AG04450 (cell line): ENCODE data around the gene HMGN5. TPM values are rescaled to one million over a fixed set of nuclear protein-coding genes. Genes with fewer than 3 reads are reported as not detected.

Experiments
- CTCF ChIA-PET: fragments of 300-600, 350-600 bp; formaldehyde crosslinking; extraction: SDS; loops from one replicate; lab custom pipeline; 2022; ENCODE audit warnings: antibody characterized with exemption, inconsistent platforms; lab: Charles Lee
- POLR2A ChIA-PET: fragments of 350-600 bp; formaldehyde crosslinking; extraction: SDS; loops from one replicate; lab custom pipeline; 2021; ENCODE audit warnings: antibody characterized with exemption, inconsistent platforms; lab: Yijun Ruan, JAX
- DNase-seq: peaks from one replicate; pipeline ENCODE4 v3.0.0-alpha.2; 2011; ENCODE audit warnings: low read depth, low spot score
- H3K27ac ChIP-seq: one replicate; pipeline ENCODE4 v1.5.1; 2012; ENCODE audit warnings: low read depth, low read length, control low read depth
- H3K27me3 ChIP-seq: one replicate; pipeline ENCODE4 v1.6.0; 2012; ENCODE audit warnings: low read length; ENCODE audit not compliant: control insufficient read depth, insufficient read depth
- H3K4me3 ChIP-seq: 2 replicates; pipeline ENCODE4 v1.5.1; 2011; ENCODE audit warnings: mild to moderate bottlenecking, low read depth, low read length, control low read depth
- H3K9me3 ChIP-seq: 2 replicates; pipeline ENCODE4 v1.5.1; 2012; ENCODE audit warnings: low read length; ENCODE audit not compliant: control insufficient read depth, insufficient read depth
- polyA minus RNA-seq: library from RNA; depleted of rRNA, polyadenylated mRNA; stranded (reverse); fragments of >200 nt; gene quantifications from 2 replicates; pipeline ENCODE4 v1.2.3, GENCODE V29; 2011; rRNA and poly(A)+ RNA removed
- polyA plus RNA-seq: library from polyadenylated mRNA; depleted of rRNA; stranded (reverse); fragments of >200 nt; gene quantifications from 2 replicates; pipeline ENCODE4 v1.2.3, GENCODE V29; 2011; rRNA removed
- TF ChIP-seq, protein P1 (sequence below): IDR thresholded peaks from 2 replicates; pipeline ENCODE4 v1.5.1; 2011; ENCODE audit warnings: low read depth, low read length, control low read depth, inconsistent platforms

The HMGN5 gene, protein sequence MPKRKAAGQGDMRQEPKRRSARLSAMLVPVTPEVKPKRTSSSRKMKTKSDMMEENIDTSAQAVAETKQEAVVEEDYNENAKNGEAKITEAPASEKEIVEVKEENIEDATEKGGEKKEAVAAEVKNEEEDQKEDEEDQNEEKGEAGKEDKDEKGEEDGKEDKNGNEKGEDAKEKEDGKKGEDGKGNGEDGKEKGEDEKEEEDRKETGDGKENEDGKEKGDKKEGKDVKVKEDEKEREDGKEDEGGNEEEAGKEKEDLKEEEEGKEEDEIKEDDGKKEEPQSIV
- polyA plus RNA-seq (3.6 and 3.7 TPM in 2 replicates), polyA minus RNA-seq (1.0 TPM in 1 of 2 replicates, not detected in the other)

DNA sequence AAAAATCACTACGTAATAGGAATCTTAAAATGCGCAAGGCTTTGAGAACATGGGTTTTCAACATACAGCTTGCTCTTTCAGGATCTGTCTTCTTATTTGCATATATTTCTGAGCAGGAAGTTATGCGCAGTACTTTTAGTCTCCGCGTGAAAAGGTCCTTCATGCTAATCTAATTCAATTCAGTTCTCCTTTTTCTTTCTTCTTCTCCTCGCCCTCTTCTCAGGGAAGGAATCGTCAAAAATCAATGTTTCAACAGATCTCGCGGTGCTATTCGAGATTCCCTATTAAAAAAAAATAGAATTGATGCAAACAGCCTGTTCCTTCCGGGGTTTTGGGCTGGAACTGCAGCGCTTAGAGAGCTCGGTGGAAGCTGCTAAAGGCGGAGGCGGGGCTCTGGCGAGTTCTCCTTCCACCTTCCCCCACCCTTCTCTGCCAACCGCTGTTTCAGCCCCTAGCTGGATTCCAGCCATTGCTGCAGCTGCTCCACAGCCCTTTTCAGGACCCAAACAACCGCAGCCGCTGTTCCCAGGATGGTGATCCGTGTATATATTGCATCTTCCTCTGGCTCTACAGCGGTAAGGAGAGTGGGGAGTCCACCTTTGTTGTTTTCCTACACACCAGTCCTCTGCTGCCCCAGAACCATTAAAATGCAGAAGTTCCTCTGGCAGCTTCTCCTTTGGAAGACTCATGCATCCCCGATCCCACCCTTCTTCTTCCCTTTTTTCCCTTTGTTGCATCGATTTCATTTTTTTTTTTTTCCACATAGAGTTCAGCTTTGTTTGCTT is at the start of gene HMGN5, which contains the start of gene SH3BGRL:
Gene HMGN5, minus strand, starts transcription at position 243 of the 785 bp plus-strand sequence. CDS start 80,364 bp downstream, outside the sequence.
Gene SH3BGRL, plus strand, starts transcription at position 432 of the 785 bp plus-strand sequence. Its CDS starts 99 bp downstream, at position 531.
- Histone ChIP-seq H3K27ac (peak within 1 kb of the TSS; percentile 90), H3K27me3 (no peaks in the 10 kb centered on the region), H3K4me3 (peak within 1 kb of the TSS; percentile 73), H3K9me3 (no peaks in the 10 kb centered on the region)
- POLR2A ChIA-PET: interaction anchor here (0.6 to 1.6 kb wide), 5 partner anchors 57 to 180 kb away, joined by 3 to 5 read pairs (median 5); no protein-coding TSS in a partner anchor
- CTCF ChIA-PET: interaction anchor here (2.0 kb wide), 1 partner anchor 175 kb away, joined by 8 read pairs; no protein-coding TSS in a partner anchor
- DNase-seq: peak; percentile 73
- TF ChIP-seq, protein P1, sequence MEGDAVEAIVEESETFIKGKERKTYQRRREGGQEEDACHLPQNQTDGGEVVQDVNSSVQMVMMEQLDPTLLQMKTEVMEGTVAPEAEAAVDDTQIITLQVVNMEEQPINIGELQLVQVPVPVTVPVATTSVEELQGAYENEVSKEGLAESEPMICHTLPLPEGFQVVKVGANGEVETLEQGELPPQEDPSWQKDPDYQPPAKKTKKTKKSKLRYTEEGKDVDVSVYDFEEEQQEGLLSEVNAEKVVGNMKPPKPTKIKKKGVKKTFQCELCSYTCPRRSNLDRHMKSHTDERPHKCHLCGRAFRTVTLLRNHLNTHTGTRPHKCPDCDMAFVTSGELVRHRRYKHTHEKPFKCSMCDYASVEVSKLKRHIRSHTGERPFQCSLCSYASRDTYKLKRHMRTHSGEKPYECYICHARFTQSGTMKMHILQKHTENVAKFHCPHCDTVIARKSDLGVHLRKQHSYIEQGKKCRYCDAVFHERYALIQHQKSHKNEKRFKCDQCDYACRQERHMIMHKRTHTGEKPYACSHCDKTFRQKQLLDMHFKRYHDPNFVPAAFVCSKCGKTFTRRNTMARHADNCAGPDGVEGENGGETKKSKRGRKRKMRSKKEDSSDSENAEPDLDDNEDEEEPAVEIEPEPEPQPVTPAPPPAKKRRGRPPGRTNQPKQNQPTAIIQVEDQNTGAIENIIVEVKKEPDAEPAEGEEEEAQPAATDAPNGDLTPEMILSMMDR: no peak

DNA sequence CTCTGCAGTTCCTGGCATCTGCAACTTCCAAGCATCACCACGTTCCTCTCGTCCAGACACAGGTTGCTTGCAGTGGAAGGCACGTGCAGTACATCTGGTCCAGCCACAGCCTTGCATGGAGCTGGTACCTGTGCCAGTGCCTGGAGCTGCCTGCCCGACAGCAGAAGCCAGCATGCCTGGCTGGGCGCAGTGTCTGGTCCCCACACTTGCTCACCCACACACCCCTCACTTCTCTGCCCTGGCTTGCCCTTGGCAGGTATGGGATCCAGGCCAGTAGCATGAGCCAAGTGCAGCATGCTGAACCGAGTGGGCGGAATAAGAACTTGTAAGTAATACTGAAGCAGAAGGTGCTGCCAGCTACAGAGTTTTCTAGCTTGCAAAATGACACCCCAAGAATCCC is 40.0 kb upstream of the HMGN5 start:
- Histone ChIP-seq H3K27ac (no peak overlapping the region), H3K9me3 (peaks cover 13% of the 10 kb centered on the region), H3K4me3 (no peak overlapping the region), H3K27me3 (no peaks in the 10 kb centered on the region)
- ChIA-PET POLR2A (no interaction called here), CTCF (no interaction called here)
- TF ChIP-seq, protein P1: no peak
- no peak for DNase-seq

DNA sequence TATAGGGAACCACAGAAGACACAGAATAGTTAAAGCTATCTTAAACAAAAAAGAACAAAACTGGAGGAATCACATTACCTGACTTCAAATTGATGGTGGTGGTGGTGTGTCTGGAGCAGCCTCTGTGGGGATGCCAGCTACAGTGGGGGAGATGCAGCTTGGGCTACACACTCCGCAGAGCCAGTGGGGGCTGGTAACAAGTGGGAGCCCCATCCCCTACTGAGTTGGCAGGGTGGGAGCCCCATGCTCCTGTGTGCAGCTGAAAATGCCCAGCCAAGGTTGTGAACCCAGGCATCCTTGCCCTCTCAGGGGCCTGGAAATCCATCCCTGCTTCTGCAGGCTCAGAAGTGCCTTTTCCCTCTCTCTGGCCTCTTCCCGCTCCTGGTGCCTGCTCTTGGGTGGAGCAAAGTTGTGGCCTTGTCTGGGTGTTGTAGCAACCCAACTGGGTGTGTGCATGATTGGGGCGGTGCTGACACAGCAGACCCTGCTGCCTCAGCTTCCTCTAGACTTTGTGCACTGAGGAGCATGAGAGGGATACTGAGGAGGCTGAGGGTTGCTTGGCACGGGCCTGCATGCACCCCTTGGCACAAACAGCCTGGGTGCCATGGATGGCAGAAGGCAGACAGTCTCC is 39.1 kb upstream of the HMGN5 start:
- TF ChIP-seq, protein P1: no peak
- POLR2A ChIA-PET: no interaction called here
- Histone ChIP-seq H3K4me3 (no peak overlapping the region), H3K9me3 (peaks cover 13% of the 10 kb centered on the region), H3K27me3 (no peaks in the 10 kb centered on the region), H3K27ac (no peak overlapping the region)
- CTCF ChIA-PET: no interaction called here
- DNase-seq: no peak

DNA sequence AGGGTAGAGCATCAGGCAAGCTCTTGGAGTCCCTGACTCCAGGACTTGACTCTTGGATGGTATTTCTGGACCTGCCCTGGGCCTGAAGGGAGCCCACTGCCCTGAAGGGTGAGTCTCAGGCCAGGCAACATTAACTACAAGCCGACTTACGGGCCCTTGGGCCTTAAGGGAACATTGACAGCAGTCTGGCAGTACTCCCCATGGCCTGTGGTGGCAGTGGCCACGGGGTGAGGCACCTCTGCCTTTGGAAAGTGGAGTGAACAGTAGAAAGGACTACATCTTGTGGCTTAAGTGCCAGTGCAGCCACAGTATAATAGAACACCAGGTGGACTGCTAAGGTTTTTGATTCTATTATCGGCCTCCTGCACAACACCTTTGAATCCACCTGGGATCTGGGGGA is 36.5 kb upstream of the HMGN5 start:
- Histone ChIP-seq H3K27me3 (no peaks in the 10 kb centered on the region), H3K27ac (no peak overlapping the region), H3K9me3 (peaks cover 13% of the 10 kb centered on the region), H3K4me3 (no peak overlapping the region)
- DNase-seq: no peak
- TF ChIP-seq, protein P1: no peak
- ChIA-PET POLR2A (no interaction called here), CTCF (no interaction called here)
